Measurements from ENCODE around the gene LENG1.
A peak's percentile ranks its signal among the peaks of the same experiment; 100 is the strongest.
"Not testable (repeated sequence)": the region's sequence is repeated elsewhere in the genome, so short reads cannot be mapped to it uniquely, and the experiment has no call there.

Gene LENG1

DNA sequence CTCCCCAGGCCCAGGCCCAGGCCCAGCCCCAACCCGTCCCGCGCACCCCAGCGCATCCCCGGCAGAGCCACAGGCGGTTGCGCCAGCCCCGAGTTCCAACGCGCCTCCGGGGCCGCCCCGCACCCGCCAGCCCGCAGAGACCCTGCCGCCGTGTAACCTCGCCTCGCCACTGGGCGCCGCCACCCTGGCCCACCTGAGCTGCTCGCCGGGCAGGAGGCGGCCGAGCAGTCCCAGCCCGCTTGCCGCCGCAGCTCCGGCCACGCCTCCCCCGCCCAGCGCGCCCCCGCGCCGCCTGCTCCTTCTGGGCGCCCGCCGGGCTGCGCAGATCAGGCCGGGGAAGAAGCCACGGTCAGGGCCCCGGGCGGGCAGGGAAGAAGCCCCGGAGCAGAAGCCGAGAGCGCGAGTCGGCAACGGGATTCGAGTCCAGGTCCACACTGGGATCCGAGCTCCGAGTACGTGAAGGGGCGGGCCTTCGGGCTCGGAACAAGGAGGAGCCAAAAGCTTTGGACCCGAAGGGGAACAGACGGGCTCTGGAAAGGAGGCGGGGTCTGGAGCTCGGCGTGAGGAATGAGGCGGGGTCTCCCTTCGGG, 29.7 kb upstream of the LENG1 start, which contains the start of gene MBOAT7:
Gene MBOAT7, minus strand, starts transcription at position 436 of the 590 bp plus-strand sequence. CDS start 1,072 bp downstream, outside the sequence.
- DNase-seq, result no peak

DNA sequence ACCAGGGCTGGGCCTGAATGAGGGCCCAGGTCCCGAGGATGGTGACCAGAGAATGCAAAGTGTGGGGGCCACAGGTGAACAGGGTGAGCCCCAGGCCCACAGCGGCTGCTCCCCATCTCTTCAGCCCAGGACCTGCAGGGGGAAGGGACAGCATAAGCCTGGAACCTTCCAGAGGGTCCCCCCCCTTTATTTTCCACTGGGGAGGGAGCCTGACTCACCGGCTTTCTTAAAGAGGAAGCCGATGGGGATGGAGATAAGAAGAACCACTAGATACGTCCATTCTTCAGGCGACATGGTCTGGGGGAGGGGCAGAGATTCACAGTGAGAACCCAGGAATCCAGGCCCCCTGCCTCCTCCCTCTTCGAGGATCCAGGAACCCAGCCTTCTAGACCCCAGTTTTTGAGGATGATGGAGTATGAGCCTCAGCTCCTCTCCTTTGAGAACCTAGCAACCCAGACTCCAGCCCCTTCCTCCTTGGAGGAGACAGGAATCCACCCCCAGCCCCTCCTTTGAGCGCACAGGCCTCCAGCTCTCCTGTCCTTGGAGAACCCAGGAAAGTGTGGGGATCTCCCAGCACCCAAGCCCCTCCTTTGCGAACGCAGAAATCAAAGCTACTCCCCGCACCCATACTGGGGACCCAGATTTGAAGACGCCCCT, 28.8 kb upstream of the LENG1 start:
- peak in 2 of 3 donors; percentile 46 to 48 for DNase-seq

DNA sequence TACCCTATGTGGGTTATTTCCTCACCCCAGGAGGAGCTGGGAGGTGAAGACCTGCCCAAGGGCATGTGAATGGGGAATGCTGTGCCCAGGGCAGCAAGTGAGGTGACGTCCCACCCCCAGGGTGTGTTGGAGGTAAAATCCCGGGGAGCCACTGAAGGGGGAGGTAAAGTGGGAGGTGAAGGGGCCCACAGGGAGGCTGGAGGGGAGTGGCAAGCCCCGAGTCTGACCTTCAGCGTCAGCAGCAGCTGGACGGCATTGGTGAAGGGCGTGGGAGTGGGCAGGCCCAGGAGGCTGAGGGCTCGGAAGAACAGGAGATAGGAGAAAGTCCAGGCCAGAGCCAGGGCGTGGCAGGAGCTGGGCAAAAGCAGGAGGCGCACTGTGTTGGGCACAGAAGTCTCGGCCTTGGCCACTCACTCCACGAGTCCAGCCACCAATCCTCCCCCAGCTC, 27.4 kb upstream of the LENG1 start:
- no peak for DNase-seq

DNA sequence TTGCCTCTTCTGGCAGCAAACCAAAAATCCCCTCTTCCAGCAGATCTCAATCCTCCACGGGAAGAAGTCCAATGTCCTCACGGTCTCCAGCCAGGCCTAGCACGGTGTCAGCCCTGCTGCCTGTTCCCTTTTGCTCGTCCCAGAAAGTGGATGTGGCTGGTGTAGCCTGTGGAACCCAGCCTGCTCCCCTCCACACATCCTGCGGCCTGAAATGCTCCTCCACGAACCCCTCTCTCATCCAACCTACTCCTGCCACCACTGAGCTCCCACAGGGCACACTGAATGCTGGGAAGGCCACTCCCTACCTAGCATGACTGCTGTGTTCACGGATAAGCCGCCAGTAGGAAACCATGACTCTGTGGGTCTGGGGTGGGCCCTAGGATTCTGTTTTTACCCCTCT, 26.8 kb upstream of the LENG1 start:
- DNase-seq, result no peak

DNA sequence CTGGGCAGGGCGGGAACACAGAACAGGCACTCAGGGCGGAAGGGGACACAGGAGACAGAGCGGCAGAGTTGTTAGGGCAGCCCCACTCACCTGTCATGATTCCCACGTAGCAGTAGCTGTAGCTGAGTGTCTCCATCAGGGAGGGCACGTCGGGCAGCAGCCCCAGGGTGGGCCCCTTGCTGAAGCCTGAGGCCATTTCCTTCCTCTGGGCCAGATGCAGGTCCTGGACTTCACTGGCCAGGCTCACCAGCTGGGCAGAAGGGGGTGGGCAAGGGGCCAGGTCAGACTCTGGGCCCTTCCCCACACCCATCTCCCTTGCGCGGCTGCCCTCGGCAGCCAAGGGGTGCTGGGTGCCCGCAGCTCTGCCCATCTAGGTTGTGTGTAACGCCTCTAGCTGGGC, 23.9 kb upstream of the LENG1 start:
- no peak for DNase-seq

GRCh38 chr19:54181894-54182293, 22.4 kb upstream of the LENG1 start:
- not testable (repeated sequence) for DNase-seq

- no peak for DNase-seq
Observed at GRCh38 chr19:54180691-54181091, 21.2 kb upstream of the LENG1 start.

DNA sequence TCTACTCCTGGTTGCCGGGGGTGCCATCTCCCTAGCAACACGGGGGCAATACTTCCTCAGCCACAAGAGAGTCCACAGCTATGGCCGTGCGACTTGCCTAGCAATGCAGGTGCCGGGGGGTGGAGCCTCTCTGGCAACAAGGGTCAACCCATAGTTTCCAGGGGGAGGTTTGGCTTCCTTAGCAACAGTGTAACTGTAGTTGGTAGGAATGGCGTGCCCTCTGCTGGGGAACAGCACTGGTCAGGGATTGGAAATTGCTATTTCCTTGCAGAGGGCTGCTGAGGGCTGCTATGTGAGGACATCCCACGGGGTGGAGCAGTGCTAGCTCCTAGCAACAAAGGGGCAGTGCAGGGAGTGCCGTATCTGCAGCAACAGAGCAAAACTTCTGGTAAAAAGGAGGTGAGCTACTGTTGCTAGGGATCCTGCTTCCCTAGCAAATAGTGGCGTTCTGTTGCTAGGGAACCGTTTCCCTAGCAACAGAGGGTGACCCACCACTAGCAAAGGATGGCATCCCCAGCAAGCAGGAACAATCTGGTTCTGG, 20.5 kb upstream of the LENG1 start:
- DNase-seq, result peak in 1 of 3 donors; percentile 31

DNA sequence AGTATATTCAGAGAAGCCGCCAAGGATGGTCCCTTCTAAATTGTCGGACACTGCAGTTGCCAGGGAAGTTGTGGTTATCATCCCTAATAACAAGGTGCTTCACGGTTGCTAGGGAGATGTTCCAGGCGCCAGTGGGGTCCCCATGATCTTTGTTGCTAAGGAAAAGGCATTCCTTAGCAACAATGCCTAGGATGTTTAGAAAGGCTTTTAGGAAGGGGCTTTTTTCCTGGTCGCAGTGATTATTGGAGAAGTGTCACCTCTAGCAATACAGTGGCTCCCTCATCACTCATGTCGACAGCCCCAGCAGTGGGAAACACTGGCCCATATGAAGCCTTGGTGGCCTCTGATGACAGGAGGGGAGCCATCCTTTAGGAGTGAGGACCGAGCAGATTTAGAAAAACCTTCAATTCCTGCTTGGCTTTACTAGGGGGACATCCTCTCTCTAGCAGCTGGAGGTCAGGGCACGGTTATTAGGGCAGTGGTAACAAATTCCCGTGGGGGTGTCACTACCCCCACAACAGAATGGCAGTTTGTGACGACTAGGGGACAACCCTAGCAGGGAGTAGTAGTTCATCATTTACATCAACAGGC, 19.8 kb upstream of the LENG1 start:
- DNase-seq, result no peak

DNA sequence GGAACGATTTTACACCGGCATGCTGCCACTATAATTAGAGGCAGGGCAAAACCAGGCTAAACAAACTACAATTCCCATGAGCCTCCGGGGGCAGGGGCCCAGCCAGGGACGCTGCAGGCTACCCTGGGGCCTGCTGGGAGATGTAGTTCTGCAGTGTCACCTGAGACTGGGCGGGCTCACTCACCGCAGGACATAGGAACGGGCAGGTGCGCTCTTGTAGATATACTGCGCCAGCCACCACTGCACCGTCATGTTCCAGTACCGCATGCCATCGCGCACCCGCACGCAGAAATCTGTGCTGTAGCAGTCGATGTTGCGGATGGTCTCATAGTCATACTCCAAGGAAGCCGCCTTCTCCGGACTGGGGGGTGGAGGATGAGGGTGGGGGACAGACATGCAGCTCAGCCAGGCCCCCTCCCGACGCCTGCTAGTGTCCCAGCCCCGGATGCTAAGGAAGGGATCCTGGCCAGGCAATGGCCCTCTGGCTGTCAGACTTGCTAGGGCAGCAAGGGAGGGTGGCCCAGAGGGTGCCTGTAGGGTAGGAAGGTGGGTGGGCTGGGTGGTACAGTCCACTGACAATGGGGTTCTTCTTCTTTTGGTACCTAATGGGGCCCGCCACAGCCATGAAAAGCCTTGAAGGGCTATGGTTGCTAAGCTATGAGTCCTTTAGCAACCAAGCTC, 19.2 kb upstream of the LENG1 start:
- DNase-seq, result peak in 1 of 3 donors; percentile 56

DNA sequence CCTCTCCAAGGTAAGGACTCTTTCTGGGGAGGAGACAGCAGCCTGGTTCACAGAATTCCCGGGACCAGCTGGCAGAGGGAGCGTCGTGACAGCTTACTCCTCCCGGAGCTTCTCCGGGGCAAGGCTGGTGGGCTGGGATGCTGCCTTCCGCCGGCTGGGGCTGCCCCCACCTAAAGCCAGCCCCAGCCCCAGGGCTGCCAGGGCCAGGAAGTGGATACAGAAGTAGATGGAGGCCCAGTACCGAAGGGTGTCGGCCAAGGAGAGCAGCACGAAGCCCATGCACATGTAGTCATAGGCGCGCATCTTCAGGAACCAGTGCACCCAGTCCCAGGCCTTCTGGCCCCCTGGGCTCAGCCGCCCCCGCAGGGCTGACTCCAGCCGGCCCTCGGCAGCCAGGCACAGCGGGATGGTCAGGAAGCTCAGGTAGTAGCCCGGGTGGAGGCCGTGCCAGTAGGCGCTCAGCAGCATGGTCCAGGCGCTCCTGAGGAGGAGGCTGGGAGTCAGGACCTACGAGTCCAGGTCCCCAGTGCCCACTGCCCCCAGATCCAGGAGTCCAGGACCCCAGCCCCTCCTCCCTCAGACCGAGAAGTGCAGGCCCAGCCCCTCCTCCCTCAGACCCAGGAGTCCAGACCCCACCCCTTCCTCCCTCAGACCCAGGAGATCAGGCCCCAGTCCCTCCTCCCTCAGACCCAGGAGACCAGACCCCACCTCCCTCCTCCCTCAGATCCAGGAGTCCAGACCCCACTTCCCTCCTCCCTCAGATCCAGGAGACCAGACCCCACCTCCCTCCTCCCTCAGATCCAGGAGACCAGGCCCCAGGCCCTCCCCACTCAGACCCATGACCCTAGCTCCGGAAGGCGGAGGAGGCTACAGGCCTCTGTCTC, 14.7 kb upstream of the LENG1 start:
- DNase-seq, result no peak

- DNase-seq, result no peak
Observed at GRCh38 chr19:54173359-54173699, 13.8 kb upstream of the LENG1 start.

GRCh38 chr19:54172471-54173358, 13.2 kb upstream of the LENG1 start, which contains the start of gene TMC4:
TMC4 (minus strand) TSS chr19:54173160; CDS start chr19:54173117, 43 bp downstream.
- DNase-seq, result no peak

DNA sequence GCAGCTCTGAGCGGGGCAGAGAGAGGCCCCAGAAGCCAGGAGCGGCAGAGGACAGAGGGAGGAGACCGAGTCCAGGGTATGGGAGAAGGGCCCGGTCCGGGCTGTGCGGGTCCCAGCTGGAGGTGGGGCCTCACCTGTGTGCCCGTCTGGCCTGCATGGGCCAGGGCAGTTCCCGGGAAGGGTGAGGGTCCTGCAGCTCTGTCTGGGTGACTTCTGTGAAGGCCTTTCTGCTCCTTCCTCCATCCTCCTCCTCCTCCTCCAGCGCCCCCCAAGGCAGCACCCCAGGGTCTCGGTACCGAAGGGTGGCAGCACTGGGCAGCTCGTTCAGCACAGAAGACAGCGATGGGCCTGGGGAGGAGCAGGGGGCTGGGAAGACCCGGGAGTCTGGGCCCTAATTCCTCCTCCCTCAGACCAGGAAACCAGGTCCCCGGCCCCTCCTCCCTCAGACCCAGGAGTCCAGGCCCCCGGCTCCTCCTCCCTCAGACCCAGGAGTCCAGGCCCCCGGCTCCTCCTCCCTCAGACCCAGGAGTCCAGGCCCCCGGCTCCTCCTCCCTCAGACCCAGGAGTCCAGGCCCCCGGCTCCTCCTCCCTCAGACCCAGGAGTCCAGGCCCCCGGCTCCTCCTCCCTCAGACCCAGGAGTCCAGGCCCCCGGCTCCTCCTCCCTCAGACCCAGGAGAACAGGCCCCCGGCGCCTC, 12.4 kb upstream of the LENG1 start:
- DNase-seq, result not testable (repeated sequence)

GRCh38 chr19:54169149-54169740, 9.7 kb upstream of the LENG1 start:
- DNase-seq, result no peak

GRCh38 chr19:54168174-54168917, 8.8 kb upstream of the LENG1 start:
- peak; percentile 94 to 97 (median 96) for DNase-seq

DNA sequence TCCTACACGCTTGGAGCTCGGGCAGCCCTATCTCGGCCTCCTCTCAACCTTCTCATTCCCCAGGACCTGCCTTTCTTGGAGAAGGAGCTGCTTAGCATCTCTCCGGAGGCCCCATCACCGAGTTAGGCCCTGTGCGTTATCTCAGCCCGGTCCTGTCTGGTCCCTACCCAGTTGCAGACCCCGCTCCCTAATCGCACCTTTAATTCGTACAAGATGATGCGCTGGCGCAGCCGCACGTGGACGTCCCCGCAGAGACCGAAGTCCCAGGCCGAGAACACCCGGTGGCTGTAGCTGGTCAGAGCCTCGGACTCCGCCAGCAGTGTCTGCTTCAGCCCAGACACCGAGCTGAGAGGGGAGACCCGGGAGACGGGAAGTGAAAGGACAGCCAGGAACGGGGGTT, 5.7 kb upstream of the LENG1 start:
- DNase-seq, result no peak

DNA sequence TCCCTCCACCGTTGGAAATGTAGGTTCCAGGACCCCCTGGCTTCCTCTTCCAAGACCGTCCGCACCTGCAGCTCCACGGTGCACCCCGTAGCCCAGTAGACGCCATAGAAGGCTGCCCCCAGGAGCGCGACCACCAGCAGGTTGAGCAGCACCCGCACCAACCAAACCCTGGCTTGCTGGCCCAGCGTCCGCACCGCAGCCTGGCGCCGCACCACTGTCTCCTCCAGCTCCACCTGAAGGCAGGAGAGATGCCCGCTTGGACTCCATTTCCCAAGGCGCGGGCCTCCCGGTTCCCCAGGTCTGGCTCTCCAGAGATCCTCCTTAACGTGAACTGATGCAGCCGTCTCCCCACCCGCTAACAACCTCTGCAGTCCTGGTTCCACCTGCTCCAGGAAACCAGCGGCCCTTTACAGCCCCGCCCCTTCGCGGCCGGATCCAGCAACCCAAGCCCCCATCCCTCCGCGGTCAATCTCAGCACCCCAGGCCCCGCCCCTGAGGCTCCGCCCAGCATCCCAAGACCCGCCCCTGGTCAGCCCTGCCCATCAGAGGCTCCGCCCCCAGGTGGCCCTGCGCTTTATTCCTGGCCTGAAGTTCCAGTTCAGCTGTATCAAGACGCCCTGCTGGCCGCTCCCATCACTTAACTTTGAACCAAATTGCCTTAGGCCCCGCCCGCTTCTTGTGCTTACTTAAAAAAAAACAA, 5.0 kb upstream of the LENG1 start:
- peak; percentile 53 to 83 (median 82) for DNase-seq

GRCh38 chr19:54162884-54163283, 3.4 kb upstream of the LENG1 start:
- DNase-seq, result no peak

All from suppressor macrophage treated with lipopolysaccharide for 1 hour (primary cell).